ENCODE data around the gene SYT13.

Gene SYT13

DNA sequence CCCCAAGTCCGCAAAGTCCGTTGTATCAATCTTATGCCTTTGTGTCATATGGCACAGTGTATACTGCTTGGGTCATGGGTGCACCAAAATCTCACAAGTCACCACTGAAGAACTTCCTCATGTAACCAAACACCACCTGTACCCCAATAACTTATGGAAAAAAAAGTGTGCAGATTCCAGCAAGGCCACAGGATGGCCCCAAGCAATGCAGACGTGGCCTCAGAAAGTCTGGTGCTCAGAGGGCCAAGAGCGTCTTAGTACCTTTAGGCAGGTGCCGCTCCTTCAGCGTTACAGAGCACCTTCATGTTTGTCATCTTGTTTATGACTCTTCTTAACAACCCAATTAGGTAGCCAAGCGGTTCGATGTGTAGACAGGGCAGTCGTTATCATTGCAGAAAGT lies 74.4 kb downstream of the SYT13 start:
- Histone ChIP-seq H3K27ac (no peak overlapping the region), H3K4me3 (ENCODE audit: low read depth in 1 of 2, low read length in 1 of 2) (no peak overlapping the region), H3K4me1 (ENCODE audit: control insufficient read depth in 1 of 2, insufficient read depth in 1 of 2, low read depth in 1 of 2, low read length in 1 of 2) (no peaks in the 10 kb centered on the region), H3K36me3 (peaks cover 5% of the 10 kb centered on the region), H3K27me3 (no peaks in the 10 kb centered on the region), H3K9me3 (no peaks in the 10 kb centered on the region)
- TF ChIP-seq, protein P1, sequence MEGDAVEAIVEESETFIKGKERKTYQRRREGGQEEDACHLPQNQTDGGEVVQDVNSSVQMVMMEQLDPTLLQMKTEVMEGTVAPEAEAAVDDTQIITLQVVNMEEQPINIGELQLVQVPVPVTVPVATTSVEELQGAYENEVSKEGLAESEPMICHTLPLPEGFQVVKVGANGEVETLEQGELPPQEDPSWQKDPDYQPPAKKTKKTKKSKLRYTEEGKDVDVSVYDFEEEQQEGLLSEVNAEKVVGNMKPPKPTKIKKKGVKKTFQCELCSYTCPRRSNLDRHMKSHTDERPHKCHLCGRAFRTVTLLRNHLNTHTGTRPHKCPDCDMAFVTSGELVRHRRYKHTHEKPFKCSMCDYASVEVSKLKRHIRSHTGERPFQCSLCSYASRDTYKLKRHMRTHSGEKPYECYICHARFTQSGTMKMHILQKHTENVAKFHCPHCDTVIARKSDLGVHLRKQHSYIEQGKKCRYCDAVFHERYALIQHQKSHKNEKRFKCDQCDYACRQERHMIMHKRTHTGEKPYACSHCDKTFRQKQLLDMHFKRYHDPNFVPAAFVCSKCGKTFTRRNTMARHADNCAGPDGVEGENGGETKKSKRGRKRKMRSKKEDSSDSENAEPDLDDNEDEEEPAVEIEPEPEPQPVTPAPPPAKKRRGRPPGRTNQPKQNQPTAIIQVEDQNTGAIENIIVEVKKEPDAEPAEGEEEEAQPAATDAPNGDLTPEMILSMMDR (IDR thresholded peaks at IDR 0.05): no peak

DNA sequence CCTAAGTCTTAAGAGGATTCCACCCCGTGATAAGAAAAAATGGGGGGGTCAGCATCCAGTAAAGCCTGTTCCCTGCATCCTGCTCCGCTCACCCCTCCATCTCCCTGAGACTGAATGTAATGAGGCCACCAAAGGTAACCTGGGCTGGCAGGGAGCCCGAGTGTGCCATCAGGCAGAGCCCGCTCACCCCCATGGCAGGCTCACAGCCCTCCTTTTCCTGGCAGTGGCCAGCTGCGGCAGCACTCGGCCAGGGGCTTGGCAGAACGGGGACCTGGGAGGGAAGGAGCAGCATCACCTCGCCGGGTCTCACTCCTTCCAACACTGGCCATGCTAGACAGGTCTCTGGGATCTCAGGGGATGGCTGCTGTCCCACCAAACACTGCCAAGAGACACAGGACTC lies 75.3 kb downstream of the SYT13 start:
- Histone ChIP-seq H3K4me3 (ENCODE audit: low read depth in 1 of 2, low read length in 1 of 2) (no peak overlapping the region), H3K36me3 (peaks cover 5% of the 10 kb centered on the region), H3K4me1 (ENCODE audit: control insufficient read depth in 1 of 2, insufficient read depth in 1 of 2, low read depth in 1 of 2, low read length in 1 of 2) (no peaks in the 10 kb centered on the region), H3K9me3 (no peaks in the 10 kb centered on the region), H3K27me3 (no peaks in the 10 kb centered on the region), H3K27ac (no peak overlapping the region)
- TF ChIP-seq, protein P1 (IDR thresholded peaks at IDR 0.05): no peak

DNA sequence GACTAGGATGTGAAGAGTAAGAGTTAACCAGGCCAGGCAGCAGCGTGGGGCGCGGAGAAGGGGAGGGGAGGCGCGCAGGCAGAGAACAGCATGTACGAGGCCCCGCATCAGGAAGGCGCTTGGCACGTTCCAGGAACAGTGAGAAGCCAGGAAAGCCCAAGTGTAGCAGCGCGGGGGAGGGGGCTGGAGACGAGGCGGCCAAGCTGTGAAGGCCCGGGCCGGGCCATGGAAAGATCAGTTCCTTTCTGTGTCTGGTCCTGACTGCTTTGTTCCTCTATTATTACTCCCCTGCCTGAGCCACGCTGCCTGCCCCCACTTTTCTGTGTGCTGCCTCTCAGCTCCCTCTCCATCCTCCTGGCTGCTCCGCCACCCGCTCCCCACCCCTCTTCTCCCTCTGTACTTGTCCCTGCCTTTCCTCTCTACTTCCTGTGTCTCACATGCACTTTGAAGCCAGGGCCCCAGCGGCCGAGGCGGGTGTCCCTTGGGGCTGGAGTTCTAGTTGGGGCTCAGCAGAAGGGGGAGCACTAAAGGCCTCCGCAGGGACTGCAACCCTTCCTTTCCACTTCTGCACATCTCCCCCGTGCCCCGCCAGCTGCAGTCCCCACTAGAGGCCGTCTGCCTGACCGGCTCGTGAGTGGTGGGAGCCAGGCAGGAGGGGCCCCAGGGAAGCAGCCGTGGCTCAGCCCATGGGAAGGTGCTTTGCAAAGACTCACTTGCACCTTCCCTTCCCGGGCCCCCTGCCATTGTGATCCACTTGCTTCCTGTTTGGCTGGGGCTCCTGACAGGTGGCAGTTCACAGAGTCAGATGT lies 76.0 kb downstream of the SYT13 start:
- Histone ChIP-seq H3K36me3 (peaks cover 5% of the 10 kb centered on the region), H3K9me3 (no peaks in the 10 kb centered on the region), H3K27me3 (no peaks in the 10 kb centered on the region), H3K4me3 (ENCODE audit: low read depth in 1 of 2, low read length in 1 of 2) (no peak overlapping the region), H3K27ac (no peak overlapping the region), H3K4me1 (ENCODE audit: control insufficient read depth in 1 of 2, insufficient read depth in 1 of 2, low read depth in 1 of 2, low read length in 1 of 2) (no peaks in the 10 kb centered on the region)
- TF ChIP-seq, protein P1 (IDR thresholded peaks at IDR 0.05): no peak

DNA sequence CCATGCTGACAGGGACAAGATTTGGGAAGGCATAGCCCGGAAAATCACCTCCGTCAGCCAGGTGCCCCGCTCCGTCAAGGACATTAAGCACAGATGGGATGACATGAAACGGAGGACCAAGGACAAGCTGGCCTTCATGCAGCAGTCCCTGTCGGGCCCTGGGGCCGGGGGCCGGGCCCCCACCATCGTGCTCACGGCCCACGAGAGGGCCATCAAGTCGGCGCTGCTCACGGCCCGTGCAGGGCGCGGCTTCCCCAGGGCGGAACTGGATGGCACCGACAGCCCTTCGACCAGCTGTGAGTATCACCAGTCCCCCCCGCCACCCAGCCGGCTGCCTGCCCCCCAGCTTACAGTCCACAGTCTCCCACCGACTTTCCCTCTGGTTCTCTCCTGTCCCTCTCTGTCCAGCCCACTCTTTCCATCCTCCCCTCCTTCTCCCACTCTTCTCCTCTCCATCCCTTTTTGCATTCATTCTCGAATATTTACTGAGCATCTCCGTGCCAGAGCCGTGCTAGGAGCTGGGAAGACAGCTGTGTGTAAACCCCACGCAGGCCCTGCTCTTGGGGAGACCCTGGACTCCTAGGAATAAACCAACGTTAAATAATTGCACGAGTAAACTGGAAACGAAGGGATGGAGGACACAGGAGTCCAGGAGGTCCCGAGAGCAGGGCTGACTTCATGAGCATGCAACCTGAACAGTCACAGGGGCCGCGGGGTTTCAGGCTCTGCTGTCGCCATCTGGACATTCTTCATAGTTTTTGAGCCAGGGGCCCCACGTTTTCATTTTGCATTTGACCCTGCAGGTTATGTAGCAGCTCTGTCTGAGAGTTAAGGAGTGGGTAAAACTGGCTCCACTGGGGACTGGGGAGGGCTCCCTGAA lies 76.9 kb downstream of the SYT13 start:
- no peaks in the 10 kb centered on the region for H3K4me1 ChIP-seq (ENCODE audit: control insufficient read depth in 1 of 2, insufficient read depth in 1 of 2, low read depth in 1 of 2, low read length in 1 of 2)
- H3K27ac ChIP-seq: no peak overlapping the region
- no peak overlapping the region for H3K4me3 ChIP-seq (ENCODE audit: low read depth in 1 of 2, low read length in 1 of 2)
- no peaks in the 10 kb centered on the region for H3K27me3 ChIP-seq
- H3K36me3 ChIP-seq: peaks cover 5% of the 10 kb centered on the region
- H3K9me3 ChIP-seq: no peaks in the 10 kb centered on the region
- TF ChIP-seq, protein P1 (IDR thresholded peaks at IDR 0.05): no peak

DNA sequence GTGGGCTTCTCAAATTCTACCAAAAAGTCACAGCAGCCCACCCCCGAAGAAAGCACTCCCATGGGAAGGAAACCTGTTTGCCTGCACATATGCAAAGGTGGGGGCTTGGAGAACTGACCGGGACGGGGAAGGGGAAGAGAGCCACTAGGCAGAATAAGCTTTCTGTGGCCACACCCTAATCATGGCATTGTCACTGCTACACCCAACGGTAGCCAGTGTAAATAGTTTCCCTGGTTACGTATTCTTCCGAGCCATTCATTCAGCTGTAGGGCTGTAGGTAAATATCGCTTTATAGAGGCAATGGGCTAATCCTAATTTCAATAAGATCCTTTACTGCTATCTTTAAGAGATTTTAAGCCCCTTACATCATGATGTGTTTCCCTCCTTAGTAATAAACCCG lies 78.0 kb downstream of the SYT13 start:
- H3K27me3 ChIP-seq: no peaks in the 10 kb centered on the region
- H3K36me3 ChIP-seq: peaks cover 5% of the 10 kb centered on the region
- H3K4me3 ChIP-seq (ENCODE audit: low read depth in 1 of 2, low read length in 1 of 2): no peak overlapping the region
- TF ChIP-seq, protein P1 (IDR thresholded peaks at IDR 0.05): no peak
- no peaks in the 10 kb centered on the region for H3K9me3 ChIP-seq
- H3K4me1 ChIP-seq (ENCODE audit: control insufficient read depth in 1 of 2, insufficient read depth in 1 of 2, low read depth in 1 of 2, low read length in 1 of 2): no peaks in the 10 kb centered on the region
- no peak overlapping the region for H3K27ac ChIP-seq
